GM03348 (cell line): ENCODE results near the gene E2F4.

Experiments
- DNase-seq: peaks from one replicate; pipeline ENCODE4 v3.0.0; 2012; ENCODE audit warnings: low spot score

E2F4 gene

DNA sequence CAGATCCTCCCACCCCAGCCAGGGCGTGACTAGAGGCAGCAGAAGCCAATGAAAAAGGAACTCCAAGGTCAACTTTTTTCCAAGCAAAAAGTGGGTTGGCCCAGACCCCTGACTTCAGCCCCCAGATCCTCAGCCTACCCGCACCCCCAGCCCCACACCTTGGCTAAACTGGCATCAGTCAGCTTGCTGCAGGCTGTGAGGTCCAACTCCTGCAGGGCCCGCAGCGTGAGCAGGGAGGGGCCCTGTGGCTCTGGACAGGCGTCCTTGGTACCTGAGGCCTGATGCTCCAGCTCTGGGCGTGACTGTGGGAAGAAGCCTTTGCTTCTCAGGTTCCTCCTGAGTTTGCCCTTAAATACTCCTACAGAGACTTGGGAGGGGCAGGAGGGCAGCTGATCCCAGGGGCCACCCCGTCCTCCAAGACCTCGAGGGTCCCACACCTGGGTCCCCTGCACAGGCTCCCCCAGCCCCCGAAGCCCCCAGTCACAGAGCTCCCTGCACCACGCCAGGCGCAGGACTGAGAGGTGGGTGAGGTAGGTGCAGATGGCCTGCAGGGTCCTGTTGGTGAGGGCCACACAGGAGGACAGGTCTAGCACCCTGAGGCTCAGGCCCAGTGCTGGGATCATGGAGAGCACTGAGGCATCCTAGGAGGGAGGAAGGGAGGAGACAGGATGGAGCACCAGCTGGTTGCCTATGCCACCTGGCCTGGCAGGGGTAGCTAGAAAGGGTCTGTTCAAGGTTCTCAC, 16.4 kb downstream of the E2F4 start:
- no peak for DNase-seq

GRCh38 chr16:67209565-67209964, 17.6 kb downstream of the E2F4 start:
- DNase-seq: no peak

- no peak for DNase-seq
These were observed 18.3 kb downstream of the E2F4 start for GRCh38 chr16:67210069-67210937.

- DNase-seq: no peak
These were observed 19.7 kb downstream of the E2F4 start for GRCh38 chr16:67211674-67212073.

- no peak for DNase-seq
These were observed 20.8 kb downstream of the E2F4 start for GRCh38 chr16:67212766-67213165.

- no peak for DNase-seq
These were observed 21.5 kb downstream of the E2F4 start for GRCh38 chr16:67213197-67214019.

DNA sequence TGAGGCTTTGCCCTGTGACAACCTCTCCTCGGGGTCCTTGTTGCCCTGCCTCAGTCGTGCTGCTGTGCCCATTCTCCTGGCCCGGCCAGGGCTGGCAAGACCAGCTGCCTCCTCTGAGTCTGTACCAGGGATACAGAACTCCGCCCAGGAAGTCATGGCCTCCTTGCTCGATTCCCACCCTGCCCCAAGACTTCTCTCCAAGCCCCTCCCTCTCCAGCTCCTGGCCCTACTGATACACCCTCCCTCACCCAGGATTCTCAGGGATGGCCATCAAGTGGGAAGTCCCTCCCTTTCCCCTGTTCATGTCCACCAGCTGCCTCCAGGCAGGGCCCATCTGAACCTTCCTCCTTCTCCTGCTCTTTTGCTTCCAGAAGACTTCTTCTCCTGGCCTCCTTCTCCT, 23.8 kb downstream of the E2F4 start:
- no peak for DNase-seq

DNA sequence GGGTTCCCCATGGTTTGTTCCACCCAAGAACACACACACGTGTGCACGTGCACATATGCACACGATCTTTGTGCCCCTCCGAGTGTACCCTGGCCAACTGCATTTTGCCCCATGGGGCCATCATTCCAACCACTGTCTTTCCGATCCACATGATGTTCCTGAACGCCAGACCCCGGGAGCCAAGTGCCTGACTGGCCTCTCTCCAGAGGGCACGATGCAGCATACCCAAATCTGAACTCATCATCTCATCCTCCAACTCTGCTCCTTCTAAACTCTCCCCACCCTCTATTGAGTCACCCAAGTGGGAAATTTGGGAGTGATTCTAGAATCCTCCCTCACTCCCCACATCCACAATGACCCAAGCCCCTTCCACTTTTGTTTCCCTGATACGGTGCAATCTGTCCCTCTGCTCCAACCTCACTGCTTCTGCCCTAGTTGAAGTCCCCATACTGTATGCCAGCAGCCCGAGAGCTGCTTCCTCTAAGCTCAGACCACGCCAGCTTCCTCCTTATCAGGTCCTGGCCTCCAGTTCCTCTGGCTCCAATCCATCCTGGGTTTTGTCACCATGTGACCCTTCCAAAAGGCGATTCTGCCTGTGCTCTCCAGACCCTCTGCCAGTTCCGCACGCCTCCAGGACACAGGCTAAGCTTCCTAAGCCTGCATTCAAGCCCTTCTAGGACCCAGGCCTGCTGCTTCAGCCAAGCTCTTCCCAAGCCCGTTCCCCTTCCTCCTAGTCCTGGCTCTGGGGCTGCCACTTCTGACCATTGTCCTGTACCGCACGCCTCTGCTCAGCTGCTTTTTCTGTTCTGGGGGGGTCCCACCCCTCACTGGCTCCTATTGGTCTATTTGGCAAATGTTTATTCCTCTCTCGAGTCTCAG, 24.9 kb downstream of the E2F4 start:
- no peak for DNase-seq

- DNase-seq: no peak
These were observed 32.0 kb downstream of the E2F4 start for GRCh38 chr16:67223992-67224391.

- DNase-seq: no peak
These were observed 34.4 kb downstream of the E2F4 start for GRCh38 chr16:67226295-67226803.

- peak; percentile 98 for DNase-seq
These were observed 35.0 kb downstream of the E2F4 start, which contains the start of gene TMEM208 for GRCh38 chr16:67226804-67227566. TMEM208 (plus strand) TSS chr16:67227130; CDS start chr16:67227219, 89 bp downstream.

GRCh38 chr16:67227567-67227921, 35.6 kb downstream of the E2F4 start:
- DNase-seq: no peak

DNA sequence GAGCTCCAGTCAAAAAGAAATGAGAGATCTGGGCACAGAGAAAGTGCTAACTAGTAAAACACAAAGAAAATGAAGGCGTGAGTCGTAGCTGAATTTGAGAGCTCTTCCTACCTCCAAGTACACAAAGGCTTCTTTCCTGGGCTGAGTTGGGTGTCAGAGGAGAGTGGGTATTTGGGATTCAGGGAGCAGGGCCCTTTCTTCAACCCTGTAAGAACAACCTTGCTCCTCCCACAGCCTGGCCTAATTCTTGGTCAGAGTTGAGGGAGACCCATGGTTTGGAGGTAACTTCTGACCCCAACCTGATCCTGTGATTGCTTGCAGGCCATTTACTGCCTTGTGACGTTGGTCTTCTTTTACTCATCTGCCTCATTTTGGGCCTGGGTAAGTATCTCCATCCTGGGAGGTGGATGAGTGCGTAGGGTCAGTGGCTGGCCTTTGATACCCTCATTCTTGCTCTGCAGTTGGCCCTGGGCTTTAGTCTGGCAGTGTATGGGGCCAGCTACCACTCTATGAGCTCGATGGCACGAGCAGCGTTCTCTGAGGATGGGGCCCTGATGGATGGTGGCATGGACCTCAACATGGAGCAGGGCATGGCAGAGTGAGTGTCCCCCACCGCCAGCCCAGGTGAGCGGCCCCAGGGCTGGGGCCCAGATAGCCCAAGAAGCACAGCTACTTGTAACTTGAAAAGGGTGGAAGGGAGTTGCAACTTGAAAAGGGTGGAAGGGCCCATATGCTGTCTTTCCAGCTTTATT, 36.3 kb downstream of the E2F4 start:
- no peak for DNase-seq

DNA sequence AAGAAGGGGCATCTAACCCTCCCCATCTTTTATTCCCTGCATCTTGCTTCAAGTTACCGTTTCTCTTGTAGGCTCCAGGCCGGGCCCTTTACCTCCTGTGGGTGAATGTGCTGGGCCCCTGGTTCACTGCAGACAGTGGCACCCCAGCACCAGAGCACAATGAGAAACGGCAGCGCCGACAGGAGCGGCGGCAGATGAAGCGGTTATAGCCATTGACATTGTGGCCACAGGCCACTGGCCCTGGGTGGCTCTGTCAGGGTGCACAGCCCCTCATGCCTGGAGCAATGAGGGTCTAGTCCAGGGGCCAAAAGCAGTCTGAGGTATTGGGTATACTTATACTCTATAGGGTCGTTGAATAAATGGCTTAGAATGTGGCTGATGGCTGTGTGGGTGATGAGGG, 37.0 kb downstream of the E2F4 start:
- DNase-seq: no peak

DNA sequence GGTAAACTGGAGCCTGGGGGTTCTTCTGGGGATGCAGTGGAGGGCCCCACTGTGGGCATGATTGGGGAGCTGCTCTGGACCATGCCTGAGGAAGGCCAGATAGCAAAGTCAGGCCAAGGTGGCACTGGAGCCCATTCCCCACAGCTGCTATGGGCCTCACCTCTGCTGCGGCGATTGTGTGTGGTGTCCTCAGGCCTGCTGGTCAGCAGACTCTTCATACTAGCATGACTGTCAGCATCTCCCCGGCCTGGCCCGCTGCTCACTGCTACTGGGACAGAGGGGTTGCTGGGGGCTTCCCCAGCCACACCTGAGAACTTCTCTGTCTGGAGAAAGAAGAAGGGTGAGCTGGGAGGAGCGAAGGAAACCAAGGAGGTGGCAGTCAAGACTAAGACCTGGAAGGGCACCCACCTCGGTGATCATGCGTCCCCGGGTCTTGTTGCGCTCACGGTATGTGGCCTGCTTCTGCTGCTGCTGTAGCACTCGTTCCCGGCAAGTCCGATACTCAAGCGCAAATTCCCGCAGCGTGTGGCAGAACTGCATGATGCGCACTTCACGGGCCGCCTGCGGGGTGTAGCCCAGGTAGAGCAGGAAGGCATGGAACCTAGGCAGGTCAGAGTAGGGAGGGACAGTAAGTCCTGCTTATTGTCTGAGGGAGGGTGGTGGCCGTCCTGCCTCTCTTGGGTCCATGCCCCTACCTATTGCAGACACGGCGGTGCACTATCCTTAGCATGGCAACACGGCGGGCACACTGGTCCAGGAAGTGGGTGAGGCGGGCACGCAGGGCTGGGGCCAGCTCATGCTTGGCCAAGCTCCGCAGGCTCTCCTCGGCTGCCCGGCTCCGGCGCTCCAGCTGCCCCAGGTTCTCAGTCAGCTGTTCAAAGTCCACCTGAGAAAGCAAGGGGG, 38.2 kb downstream of the E2F4 start:
- DNase-seq: no peak

DNA sequence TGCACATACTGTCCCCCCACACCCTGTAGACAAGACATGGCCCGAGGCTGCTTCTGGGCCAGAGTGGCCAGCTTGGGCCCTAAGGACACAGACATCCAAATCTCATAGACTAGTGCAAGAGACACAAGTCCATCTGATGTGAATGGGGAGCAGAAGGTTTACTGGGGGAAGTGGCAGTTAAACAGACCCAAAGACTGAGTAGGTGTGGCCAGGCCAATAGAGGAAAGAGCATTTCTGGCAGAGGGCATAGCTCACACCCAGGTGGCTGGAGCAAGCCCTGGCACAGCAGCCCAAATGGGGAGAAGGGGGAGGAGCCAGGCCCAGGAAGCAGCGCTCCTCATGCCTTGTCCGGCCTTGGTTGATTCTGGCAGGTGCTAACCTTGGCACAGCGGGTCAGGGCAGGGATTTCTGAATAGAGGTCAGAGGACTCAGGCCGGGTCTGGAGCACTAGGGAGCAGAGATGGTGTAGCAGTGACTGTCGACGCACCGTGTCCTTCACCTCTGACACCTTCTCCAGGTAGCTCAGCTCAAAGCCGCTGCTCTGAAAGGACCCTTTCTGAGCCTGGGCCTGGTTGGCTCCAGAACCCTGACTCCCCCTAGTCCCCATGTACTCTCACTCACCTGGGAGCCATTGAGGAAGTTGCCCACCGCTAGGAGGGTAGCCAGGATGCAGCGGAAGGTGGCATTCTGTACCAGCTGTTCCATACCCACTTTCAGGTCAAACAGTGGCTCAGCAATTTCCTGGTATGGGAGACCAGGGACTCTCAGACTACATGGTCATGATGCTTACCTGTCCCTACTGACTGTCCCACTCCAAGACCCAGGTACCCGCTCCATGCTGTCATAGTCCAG, 39.1 kb downstream of the E2F4 start:
- DNase-seq: no peak

GRCh38 chr16:67233596-67233995, 41.6 kb downstream of the E2F4 start:
- DNase-seq: no peak

- no peak for DNase-seq
These were observed 42.2 kb downstream of the E2F4 start for GRCh38 chr16:67234180-67234597.
